GM10248 (cell line): ENCODE results near the gene NFIC.

Experiments
- CTCF ChIA-PET: fragments of 300-600 bp; sonication (Branson Sonifier 250); formaldehyde crosslinking; extraction: SDS; loops from one replicate; lab custom pipeline; 2021; ENCODE audit warnings: antibody characterized with exemption; lab: Yijun Ruan, JAX
- POLR2A ChIA-PET: fragments of 350-650 bp; sonication (Branson Sonifier 250); formaldehyde crosslinking; extraction: SDS; loops from one replicate; lab custom pipeline; 2020; ENCODE audit warnings: antibody characterized with exemption; lab: Yijun Ruan, JAX
- DNase-seq: peaks from one replicate; pipeline ENCODE4 v3.0.0; 2012; ENCODE audit errors: extremely low spot score
- TF ChIP-seq, protein P1 (sequence below): IDR thresholded peaks from 2 replicates; pipeline ENCODE4 v1.5.1; 2012; ENCODE audit warnings: mild to moderate bottlenecking, low read depth; ENCODE audit errors: extremely low read depth, missing control alignments, control extremely low read depth

Gene NFIC

DNA sequence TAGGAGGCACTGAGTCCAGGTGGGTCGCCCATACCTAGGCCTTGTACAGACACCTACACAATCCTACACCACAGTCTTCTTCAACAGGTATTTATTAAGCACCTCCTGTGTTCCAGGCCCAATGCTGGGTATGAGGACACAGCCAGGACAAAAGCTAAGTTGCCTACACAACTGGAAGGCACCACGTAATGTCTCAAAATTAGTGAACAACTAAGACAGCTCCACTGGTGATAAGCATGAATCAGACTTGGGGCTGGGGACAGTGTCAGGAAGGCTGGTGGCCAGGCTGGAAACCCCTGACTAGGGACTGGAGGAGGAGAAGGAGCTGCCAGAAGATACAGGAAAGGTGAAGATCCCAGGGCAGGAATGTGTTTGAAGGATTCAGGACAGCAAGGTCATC lies 111.6 kb downstream of the NFIC start:
- ChIA-PET POLR2A (interaction anchor here (0.6 kb wide), 1 partner anchor 600 kb away, joined by 4 read pairs; no protein-coding TSS in a partner anchor), CTCF (no interaction called here)
- no peak for DNase-seq
- TF ChIP-seq, protein P1, sequence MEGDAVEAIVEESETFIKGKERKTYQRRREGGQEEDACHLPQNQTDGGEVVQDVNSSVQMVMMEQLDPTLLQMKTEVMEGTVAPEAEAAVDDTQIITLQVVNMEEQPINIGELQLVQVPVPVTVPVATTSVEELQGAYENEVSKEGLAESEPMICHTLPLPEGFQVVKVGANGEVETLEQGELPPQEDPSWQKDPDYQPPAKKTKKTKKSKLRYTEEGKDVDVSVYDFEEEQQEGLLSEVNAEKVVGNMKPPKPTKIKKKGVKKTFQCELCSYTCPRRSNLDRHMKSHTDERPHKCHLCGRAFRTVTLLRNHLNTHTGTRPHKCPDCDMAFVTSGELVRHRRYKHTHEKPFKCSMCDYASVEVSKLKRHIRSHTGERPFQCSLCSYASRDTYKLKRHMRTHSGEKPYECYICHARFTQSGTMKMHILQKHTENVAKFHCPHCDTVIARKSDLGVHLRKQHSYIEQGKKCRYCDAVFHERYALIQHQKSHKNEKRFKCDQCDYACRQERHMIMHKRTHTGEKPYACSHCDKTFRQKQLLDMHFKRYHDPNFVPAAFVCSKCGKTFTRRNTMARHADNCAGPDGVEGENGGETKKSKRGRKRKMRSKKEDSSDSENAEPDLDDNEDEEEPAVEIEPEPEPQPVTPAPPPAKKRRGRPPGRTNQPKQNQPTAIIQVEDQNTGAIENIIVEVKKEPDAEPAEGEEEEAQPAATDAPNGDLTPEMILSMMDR, result no peak

DNA sequence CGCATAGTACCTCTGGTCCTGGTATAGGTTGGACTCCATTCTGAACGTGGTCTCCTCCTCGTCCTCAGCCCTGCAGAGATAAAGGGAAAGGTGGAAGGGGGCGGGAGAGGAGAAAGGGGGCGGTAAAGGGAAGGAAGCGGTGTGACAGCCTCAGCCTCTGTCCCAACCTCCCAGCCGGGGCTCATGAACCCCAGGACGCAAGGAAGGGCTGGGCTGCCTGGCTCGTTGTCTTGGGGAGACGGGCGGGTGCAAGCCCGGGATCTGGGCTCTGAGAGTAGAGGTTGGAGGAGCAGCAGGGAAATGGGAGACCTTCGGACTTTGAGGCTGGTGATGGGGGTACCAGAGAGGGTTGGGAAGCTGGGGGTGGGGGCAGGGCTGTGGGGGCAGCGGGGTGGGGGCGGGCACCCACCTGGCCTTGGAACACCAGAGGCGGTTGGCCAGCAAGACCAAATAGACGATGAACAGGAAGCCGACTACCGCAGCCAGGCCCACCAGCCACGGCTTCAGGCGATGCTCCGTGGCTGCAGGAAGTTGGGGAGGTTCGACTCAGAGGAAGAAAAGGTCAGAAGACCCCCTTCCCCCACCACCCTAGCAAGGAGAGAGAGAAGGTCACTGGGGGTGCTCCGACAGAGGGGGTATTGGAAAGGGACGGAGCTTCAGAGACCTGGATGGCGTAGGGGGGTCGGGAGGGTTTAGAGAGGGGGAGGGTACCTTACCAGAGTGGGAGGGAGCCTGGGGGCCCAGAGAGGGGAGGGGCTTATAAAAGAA lies 112.2 kb downstream of the NFIC start:
- TF ChIP-seq, protein P1, result no peak
- ChIA-PET POLR2A (interaction anchor here (0.6 kb wide), 1 partner anchor 599 kb away, joined by 4 read pairs; no protein-coding TSS in a partner anchor), CTCF (interaction anchor here (0.8 to 1.8 kb wide), 5 partner anchors 8 to 174 kb away, joined by 3 to 10 read pairs (median 3); no protein-coding TSS in a partner anchor)
- no peak for DNase-seq

DNA sequence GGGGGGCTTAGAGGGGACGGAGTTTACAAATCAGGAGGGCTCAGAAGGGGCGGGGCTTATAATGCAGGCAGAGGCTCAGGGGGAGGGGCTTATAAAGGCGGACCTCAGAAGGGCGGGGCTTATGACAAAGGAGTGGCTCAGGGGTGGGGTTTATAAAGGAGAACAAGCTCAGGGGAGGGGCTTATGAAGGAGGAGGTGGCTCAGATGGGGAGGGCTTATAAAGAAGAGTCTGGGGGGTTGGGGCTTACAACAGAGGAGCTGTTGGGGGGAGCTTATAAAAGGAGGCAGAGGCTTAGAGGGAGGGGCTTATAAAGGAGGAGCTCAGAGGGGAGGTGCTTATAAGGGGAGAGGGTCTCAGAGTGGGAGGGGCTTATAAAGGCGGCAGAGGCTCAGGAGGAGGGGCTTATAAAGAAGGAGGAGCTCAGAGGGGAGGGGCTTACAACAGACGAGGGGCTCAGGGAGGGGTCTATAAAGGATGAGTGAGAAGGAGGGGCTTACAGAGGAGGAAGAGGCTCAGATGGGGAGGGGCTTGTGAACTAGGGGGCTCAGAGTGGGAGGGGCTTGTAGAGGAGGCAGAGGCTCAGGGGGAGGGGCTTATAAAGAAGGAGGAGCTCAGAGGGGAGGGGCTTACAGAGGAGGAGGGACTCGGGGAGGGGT lies 112.9 kb downstream of the NFIC start:
- POLR2A ChIA-PET, result no interaction called here
- TF ChIP-seq, protein P1, result no peak
- CTCF ChIA-PET, result interaction anchor here (0.8 to 1.8 kb wide), 5 partner anchors 8 to 174 kb away, joined by 3 to 10 read pairs (median 3); no protein-coding TSS in a partner anchor
- DNase-seq, result peak; percentile 69

- CTCF ChIA-PET, result interaction anchor here (0.8 to 1.8 kb wide), 4 partner anchors 9 to 175 kb away, joined by 3 to 10 read pairs (median 4); no protein-coding TSS in a partner anchor
- DNase-seq, result no peak
- POLR2A ChIA-PET, result no interaction called here
- TF ChIP-seq, protein P1, result no peak
Measured at GRCh38 chr19:3479834-3480215, 113.4 kb downstream of the NFIC start.

DNA sequence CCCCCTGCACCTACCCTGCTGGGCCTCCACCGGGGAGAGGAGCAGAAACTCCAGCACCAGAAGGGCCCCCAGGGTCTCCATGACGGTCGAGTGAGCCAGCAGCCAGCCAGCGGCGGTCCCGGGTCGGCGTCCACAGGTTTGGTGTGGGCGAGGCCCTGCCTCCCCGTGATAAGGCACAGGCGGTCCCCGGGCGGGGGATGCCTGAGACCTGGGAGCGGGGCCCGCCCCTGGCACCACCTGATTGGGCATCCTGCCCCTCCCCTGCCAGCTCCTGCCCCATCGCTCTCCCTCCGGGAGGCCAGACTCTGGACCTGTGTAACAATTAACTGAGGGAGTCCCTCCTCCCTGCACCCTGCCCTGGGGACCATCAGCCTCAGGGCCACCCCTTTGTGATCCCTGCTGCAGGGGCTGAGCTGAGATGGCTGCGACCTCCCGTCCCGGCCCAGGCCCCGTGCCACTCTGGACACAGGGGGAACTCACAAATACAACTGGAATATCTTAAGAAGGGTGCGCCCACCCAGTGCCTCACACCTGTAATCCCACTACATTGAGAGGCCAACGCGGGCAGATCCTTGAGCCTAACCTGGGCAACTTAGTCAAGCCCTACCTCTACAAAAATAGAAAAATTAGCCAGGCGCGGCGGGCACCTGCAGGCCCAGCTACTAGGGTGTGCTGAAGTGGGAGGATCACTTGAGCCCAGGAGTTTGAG lies 114.2 kb downstream of the NFIC start, which contains the start of gene SMIM24:
Gene SMIM24, minus strand, starts transcription at position 143 of the 709 bp plus-strand sequence. Its CDS starts 62 bp downstream, at position 81.
- TF ChIP-seq, protein P1, result no peak
- ChIA-PET CTCF (interaction anchor here (1.4 to 6.1 kb wide), 3 partner anchors 51 to 176 kb away, joined by 4 to 46 read pairs (median 10); no protein-coding TSS in a partner anchor), POLR2A (no interaction called here)
- no peak for DNase-seq
